ENCODE measurements around the gene KLHL10.

DNA sequence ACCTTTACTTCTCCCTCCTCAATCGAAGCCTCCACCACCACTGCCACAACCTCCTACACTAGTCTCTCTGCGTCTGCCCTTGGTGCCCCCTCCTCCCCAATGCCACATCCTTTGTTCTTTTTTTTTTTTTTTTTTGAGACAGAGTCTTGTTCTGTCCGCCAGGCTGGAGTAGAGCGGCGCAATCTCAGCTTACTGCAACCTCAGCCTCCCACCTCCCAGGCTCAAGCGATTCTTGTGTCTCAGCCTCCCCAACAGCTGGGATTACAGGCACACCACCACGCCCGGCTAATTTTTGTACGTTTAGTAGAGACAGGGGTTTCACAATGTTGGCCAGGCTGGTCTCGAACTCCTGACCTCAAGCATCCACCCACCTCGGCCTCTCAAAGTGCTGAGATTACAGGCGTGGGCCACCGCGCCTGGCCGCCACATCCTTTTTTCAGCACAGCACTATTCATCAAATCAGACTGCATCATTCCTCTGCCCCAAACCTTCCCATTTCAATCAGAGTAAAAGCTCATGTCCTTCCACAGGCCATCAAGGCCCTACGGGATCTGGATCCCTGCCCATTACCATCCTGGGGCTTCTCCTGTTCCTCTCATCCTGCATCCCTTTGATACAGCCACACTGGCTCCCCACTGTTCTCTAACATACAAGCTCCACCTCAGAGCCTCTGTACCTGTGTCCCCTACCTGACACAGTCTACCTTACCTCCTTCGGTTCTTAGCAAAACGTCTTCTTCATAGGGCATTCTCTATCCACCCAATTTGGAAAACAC is 25.6 kb downstream of the KLHL10 start:
- TF ChIP-seq, protein P1, sequence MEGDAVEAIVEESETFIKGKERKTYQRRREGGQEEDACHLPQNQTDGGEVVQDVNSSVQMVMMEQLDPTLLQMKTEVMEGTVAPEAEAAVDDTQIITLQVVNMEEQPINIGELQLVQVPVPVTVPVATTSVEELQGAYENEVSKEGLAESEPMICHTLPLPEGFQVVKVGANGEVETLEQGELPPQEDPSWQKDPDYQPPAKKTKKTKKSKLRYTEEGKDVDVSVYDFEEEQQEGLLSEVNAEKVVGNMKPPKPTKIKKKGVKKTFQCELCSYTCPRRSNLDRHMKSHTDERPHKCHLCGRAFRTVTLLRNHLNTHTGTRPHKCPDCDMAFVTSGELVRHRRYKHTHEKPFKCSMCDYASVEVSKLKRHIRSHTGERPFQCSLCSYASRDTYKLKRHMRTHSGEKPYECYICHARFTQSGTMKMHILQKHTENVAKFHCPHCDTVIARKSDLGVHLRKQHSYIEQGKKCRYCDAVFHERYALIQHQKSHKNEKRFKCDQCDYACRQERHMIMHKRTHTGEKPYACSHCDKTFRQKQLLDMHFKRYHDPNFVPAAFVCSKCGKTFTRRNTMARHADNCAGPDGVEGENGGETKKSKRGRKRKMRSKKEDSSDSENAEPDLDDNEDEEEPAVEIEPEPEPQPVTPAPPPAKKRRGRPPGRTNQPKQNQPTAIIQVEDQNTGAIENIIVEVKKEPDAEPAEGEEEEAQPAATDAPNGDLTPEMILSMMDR (IDR thresholded peaks at IDR 0.05 in 4 of 5, conservative IDR thresholded peaks at IDR 0.05 in 1 of 5), result no peak
- no peak for TF ChIP-seq POLR2A (IDR thresholded peaks at IDR 0.05)
